ENCODE results near the gene RHBDD2.
A peak's percentile ranks its signal among the peaks of the same experiment; 100 is the strongest.

The RHBDD2 gene

DNA sequence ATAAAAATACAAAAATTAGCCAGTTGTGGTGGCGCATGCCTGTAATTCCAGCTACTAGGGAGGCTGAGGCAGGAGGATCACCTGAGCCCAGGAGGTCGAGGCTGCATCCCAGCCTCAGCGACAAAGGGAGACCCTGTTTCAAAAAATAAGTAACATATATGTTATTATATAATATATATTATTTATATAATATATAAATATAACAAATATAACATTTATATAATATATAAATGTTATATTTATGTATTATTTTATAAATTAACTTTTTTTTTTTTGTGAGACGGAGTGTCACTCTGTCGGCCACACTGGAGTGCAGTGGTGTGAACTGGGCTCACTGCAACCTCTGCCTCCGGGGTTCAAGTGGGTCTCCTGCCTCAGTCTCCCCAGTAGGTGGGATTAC is 34.6 kb downstream of the RHBDD2 start:
- no peak overlapping the region for H3K4me3 ChIP-seq (ENCODE audit: low read depth, low read length)

GRCh38 chr7:75914169-75914654 is 35.4 kb downstream of the RHBDD2 start:
- peak overlapping the region; percentile 92 for H3K4me3 ChIP-seq (ENCODE audit: low read depth, low read length)
- TF ChIP-seq, protein P1, sequence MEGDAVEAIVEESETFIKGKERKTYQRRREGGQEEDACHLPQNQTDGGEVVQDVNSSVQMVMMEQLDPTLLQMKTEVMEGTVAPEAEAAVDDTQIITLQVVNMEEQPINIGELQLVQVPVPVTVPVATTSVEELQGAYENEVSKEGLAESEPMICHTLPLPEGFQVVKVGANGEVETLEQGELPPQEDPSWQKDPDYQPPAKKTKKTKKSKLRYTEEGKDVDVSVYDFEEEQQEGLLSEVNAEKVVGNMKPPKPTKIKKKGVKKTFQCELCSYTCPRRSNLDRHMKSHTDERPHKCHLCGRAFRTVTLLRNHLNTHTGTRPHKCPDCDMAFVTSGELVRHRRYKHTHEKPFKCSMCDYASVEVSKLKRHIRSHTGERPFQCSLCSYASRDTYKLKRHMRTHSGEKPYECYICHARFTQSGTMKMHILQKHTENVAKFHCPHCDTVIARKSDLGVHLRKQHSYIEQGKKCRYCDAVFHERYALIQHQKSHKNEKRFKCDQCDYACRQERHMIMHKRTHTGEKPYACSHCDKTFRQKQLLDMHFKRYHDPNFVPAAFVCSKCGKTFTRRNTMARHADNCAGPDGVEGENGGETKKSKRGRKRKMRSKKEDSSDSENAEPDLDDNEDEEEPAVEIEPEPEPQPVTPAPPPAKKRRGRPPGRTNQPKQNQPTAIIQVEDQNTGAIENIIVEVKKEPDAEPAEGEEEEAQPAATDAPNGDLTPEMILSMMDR (IDR thresholded peaks at IDR 0.05; ENCODE audit: low read depth, low read length) = no peak

More for the DNA sequence above, 34.6 kb downstream of the RHBDD2 start:
- TF ChIP-seq, protein P1 (IDR thresholded peaks at IDR 0.05; ENCODE audit: low read depth, low read length) = no peak

DNA sequence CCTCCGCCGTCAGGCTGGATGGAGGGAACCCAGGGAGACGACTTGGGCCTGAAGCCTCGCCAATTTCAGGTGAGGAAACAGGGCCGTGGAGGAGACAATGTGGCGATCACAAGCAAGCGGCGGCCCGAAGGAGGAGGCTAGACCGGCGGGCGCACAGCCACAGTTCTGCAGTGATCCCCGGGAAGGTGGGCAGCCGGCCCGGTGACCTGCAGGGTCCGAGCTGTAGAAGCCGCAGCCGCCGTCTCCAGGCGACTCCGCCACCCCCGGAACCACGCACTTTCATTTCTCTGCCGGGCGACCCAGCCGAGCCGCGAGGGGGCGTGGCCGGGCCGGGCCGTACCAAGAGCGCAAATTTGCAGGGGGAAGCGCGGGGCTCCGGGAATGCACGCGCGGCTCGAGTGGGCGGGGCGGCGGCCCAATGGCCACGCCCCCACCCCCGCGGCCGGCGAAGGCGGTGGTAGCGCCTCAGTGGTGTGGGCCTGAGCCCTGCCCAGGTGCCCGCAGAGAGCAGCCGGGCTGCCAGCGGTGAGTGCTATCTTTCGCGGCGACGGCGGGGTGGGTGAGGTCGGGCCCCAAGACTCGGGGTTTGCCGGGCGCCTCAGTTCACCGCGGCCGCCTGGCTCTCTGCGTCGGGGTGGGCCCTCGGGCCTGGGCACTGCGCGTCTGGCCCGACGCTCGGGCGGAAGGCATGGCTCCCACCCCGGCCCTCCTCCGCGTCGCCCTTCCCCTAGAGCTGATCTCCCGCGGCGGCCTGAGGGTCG is 36.0 kb downstream of the RHBDD2 start, which contains the start of gene POR:
TSS of gene POR (plus strand) at position 501 of the 761 bp plus-strand sequence. CDS start 38,847 bp downstream, outside the sequence.
- H3K4me3 ChIP-seq (ENCODE audit: low read depth, low read length) = peak within 1 kb of the TSS; percentile 92
- TF ChIP-seq, protein P1 (IDR thresholded peaks at IDR 0.05; ENCODE audit: low read depth, low read length) = no peak

- TF ChIP-seq, protein P1 (IDR thresholded peaks at IDR 0.05; ENCODE audit: low read depth, low read length) = no peak
- H3K4me3 ChIP-seq (ENCODE audit: low read depth, low read length) = peak overlapping the region; percentile 92
Measured at GRCh38 chr7:75915416-75916156, 36.8 kb downstream of the RHBDD2 start.

GRCh38 chr7:75916259-75916658 is 37.4 kb downstream of the RHBDD2 start:
- peak overlapping the region; percentile 92 for H3K4me3 ChIP-seq (ENCODE audit: low read depth, low read length)
- TF ChIP-seq, protein P1 (IDR thresholded peaks at IDR 0.05; ENCODE audit: low read depth, low read length) = no peak

- no peak overlapping the region for H3K4me3 ChIP-seq (ENCODE audit: low read depth, low read length)
- TF ChIP-seq, protein P1 (IDR thresholded peaks at IDR 0.05; ENCODE audit: low read depth, low read length) = no peak
Measured at GRCh38 chr7:75916685-75917634, 38.1 kb downstream of the RHBDD2 start.

Measured in WI38 (cell line).